GM18502 (cell line): ENCODE results near the gene BCAS3.

Experiments
- ATAC-seq: cut with Tn5 transposase; IDR thresholded peaks from one replicate; pipeline ENCODE4 v1.9.1; 2021; ENCODE audit warnings: mild to moderate bottlenecking; ENCODE audit not compliant: unreplicated experiment, poor library complexity

BCAS3 gene

DNA sequence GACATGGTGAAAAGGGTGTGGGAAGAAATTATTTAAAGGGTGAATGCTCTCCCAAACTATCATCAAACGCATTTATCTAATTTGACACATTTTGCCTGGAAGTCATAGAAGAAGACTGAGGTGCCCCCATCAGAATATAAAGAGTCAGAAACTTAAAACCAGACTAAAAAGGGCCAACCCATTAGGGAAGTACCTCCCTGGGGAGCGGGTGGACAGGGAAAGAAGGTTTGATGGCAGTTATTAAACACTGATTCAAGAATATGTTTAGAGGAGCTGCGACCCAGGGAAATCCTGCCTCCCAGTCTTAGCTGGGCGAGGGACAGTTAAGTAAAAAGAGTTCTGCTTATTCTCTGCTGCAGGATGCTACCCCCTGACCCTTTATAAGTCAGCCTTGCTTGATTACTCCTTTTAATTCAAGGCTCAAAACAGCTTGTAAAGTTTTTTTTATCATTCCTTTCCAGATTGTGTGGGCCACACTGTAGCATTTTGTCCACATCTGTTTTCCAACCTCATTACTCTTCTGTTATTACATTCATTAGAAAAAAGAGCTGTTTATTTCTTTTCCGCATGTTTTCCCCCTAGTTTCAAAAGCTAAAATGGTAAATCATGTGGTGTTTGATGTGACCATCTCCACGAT is 583.5 kb downstream of the BCAS3 start:
- no peak for ATAC-seq

- no peak for ATAC-seq
Observed at GRCh38 chr17:61265397-61265796, 587.7 kb downstream of the BCAS3 start.

- no peak for ATAC-seq
Observed at GRCh38 chr17:61267847-61268246, 590.2 kb downstream of the BCAS3 start.

DNA sequence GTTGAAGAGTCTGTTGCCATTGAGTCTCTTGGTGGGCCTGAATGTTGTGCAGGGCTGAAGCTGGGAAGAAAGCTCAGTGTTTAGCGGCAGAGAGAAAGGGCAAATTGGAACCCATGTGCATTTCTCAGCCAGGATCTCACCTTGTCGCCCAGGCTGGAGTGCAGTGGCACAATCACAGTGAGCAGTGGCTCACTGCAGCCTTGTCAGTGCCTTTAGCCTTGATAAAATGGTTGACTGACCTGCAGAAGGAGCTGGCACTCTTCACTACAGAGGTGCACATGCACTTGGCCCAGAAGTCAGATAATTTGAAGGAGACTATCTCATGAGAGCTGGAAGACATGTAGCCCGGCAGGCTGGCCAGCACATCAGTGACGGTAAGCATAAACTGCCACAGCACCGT is 597.7 kb downstream of the BCAS3 start:
- no peak for ATAC-seq

DNA sequence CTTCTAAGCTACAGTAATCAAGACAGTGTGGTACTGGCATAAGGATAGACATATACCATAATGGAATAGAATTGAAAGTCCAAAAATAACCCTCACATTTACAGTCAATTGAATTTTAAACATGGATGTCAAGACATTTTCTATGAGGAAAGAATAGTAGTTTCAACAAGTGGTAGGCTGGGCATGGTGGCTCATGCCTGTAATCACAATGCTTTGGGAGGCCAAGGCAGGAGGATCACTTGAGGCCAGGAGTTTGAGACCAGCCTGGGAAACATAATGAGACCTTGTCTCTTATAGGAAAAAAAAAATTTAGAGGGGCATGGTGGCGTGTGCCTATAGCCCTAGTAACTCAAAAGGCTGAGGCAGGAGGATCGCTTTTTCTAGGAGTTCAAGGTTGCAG is 599.2 kb downstream of the BCAS3 start:
- no peak for ATAC-seq

DNA sequence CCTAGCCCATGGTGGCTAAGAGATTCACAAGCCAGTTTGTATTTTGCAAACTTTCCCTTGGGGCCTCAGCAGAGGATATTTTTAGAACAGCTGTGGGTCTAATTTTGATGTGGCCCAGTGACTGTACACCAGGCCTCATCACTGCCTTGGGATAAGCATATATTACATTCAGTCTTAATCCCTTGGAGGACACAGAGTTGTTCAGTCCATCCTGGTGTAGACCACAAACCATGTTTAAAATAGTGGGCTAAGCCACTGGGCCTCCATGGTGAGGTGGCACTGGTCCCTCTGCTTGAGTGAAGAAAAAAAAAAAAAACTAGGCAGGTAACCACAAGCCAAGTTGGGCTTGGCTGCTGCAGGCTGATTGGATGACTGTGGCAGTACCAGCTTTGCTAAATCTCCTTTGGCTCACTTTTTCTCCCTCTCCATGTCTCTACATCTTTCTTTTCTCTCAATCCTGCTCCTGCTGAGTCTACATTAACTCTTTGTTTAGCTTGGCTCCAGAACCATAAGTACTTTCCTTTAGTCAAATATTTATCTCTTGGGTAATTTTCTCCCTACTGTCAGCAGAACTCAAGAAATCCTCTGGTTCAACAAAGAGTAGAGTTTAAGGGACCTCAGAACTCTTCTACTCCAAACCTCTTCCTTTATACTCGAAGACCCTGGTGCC is 602.0 kb downstream of the BCAS3 start:
- ATAC-seq: peak; percentile 38

GRCh38 chr17:61280338-61280737 is 602.7 kb downstream of the BCAS3 start:
- ATAC-seq: peak; percentile 76

GRCh38 chr17:61280851-61281250 is 603.2 kb downstream of the BCAS3 start:
- ATAC-seq: no peak

DNA sequence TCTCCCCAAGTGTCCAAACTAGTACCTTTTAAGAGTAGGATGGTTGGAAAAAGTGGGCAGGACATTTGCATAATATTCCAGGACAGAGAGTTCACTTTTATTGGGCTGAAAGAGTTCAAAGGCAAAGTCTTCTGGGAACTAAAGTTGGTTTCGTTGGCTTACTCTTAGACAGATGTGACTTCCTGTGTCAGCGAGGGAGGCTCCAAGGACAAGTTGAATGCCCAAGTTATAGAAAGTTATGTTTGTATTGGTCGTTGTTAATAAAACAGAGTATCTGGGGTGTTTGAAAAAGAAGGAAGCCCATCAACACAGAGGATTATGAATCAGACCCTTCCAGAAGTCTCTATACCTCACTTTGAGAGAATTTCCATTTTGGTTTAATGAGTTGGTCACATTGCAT is 604.7 kb downstream of the BCAS3 start:
- ATAC-seq: no peak

DNA sequence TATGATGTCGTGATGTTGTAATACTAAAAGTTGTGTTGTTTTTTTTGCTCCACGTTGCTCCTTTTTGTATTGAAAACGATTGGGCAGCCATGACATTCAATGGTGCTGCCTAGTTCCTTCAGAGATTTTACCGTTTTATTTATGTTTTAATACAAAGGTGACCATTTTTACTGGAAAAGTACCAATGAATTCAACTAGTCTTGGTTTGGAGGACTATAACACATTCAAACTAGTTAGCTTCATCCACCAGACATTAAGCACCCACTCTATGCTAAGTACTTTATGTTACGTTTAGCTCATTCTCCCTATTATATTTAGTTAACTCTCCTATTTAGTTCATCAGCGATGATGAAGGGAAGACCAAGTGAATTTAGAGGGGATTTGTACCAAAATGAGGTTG is 605.4 kb downstream of the BCAS3 start:
- ATAC-seq: no peak

DNA sequence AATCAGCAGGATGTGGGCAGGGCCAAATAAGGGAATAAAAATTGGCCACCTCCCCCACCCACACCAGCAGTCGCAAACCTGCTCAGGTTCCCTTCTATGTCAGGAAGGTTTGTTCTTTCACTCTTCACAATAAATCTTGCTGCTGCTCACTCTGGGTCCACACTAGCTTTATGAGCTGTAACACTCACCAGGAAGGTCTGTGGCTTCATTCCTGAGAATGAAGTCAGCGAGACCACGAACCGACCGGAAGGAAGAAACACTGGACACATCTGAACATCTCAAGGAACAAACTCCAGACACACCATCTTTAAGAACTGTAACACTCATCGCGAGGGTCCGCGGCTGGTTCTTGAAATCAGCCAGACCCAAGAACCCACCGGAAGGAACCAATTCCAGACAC is 606.5 kb downstream of the BCAS3 start:
- ATAC-seq: no peak

DNA sequence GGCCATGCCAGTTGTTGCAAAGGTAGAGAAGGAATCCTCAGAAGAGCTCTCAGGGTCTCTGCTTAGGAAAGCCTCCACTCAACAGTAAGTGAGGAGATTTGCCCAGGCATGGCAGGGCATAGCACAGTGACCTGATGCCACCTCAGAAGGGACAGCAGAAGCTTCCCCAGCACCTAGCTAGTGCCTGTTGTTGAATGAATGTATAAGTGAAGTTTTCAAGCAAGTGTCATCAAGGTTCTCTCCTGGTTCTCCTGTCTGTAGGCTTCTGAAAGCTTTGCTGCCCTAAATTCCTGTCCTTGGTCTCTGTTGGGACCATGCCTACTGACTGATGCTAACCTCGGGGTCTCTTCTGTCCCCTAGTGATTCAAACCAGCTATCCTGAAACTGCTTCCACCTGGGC is 607.1 kb downstream of the BCAS3 start:
- no peak for ATAC-seq

GRCh38 chr17:61285526-61286320 is 608.1 kb downstream of the BCAS3 start:
- ATAC-seq: no peak

GRCh38 chr17:61286449-61286848 is 608.8 kb downstream of the BCAS3 start:
- no peak for ATAC-seq

DNA sequence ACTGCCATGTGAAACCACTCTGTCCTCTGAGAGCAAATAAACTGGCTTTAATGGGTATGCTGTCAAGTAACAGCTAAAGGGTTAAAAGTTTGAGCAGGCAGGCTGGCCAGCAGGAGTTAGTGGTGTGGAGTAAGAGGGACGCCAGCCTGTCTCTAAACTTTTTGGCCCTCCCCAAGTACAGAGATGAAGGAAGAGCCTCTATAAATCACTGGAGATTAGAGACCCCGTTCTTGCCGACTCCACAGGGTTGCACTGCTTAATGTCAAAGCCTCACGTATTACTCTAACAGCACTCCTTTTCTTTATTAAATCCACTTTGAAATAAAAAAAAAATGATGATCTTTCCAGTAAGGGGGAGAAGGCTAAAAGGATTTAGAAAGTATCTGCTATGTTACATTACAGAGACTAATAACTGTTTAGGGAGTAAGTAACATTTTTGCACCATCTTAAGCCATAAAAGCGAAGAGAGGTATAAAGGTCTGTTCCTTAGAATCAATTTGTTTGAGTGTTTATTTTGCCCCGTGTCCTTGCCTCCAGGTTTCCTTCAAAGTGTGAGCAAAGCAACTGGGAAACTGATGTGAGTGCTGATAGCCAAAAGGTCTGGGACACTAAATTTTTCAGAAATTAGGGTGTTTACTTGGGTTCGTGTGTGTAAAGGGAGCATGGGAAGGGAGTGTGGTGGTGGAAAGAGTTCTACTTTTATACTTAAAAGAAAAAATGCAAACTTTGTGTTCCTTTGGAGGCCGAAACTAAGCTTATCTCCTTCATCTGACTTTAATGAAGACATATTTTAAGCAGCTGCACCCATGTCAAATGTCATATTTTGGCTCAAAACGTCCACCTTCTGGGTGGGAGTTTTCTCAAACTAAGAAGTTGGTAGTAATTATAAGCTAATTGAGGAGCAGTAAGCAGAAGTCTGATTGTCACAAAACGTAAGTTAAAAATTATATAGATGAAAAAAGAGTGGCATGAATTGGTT is 612.0 kb downstream of the BCAS3 start:
- ATAC-seq: no peak

GRCh38 chr17:61291451-61292285 is 614.0 kb downstream of the BCAS3 start:
- no peak for ATAC-seq

DNA sequence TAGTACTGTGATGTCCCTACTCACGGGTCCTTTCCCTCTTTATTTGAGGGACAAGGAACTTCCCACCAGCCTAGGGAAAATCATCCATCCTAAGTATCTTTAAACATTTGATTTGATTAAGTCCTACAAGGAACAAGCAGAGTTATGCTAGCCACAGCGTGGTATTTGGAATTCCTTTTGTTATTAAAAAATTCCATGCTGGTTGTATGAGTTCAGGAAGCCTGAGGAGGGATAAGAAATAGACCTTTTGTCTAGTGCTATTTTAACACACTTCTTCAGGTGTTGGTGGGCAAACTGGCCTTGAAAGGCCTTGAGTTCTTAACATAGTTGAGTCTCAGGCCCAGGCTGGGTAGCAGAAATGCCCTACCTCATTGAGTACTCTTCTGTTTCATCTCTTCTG is 616.6 kb downstream of the BCAS3 start:
- ATAC-seq: no peak

GRCh38 chr17:61294777-61295176 is 617.1 kb downstream of the BCAS3 start:
- ATAC-seq: no peak

DNA sequence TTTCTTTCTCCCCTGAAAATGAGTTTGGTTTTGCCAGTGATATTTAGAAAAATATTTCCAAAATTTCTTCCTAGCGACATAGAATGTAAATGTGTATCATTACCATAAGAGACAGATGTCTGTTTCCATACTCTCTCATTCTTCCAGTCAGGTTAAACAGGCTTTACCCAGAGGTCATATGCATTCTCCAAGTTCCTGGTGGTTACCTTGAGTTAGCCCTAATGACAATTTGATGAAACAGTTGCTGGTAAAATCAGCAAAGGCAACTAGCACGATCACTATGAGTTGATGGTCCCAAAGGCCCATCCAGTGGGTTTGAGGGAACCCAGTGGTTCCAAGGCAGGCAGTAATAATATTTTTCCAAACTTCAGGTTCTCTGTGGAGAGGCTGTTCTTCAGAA is 618.4 kb downstream of the BCAS3 start:
- ATAC-seq: no peak
